A549 (cell line): ENCODE data around the gene TECPR2.

Experiments used
- CEBPB ChIP-seq, 2 experiments: fragments of >200 bp in 1 of 2; sonication (Bioruptor Twin) in 1 of 2; formaldehyde crosslinking in 1 of 2; IDR thresholded peaks; 2 replicates each; pipeline ENCODE4 v1.6.1; 2012 to 2016
- CTCF ChIP-seq: fragments of >200 bp; sonication (Bioruptor Twin); formaldehyde crosslinking; IDR thresholded peaks from 3 replicates; pipeline ENCODE4 v1.5.1; 2016
- HDAC2 ChIP-seq: fragments of 200-600 bp; sonication (generic); IDR thresholded peaks from 2 replicates; pipeline ENCODE4 v1.6.1; 2016
- JUN ChIP-seq, 2 experiments: fragments of >200 bp; sonication (Bioruptor Twin); formaldehyde crosslinking; IDR thresholded peaks; 2 replicates in 1 of 2; 3 replicates in 1 of 2; pipeline ENCODE4 v1.6.1; 2016 to 2017
- MAX ChIP-seq: IDR thresholded peaks from 2 replicates; pipeline ENCODE4 v1.6.1; 2012

GRCh38 chr14:102419716-102420115 is 57.0 kb downstream of the TECPR2 start:
- no peak for TF ChIP-seq CTCF
- no peak for TF ChIP-seq CEBPB (IDR thresholded peaks at IDR 0.05)
- no peak for TF ChIP-seq HDAC2
- no peak for TF ChIP-seq JUN (IDR thresholded peaks at IDR 0.05)
- TF ChIP-seq MAX, result no peak
